T-helper 1 cell treated with Interleukin-12 subunit alpha and Interleukin-12 subunit beta and Interleukin-4 antibody, amounts not matched to agents 30 ng/mL and 1 ng/mL, for 36 hours (primary cell): ENCODE results near the gene GSX2. TPM values are rescaled to one million over a fixed set of nuclear protein-coding genes. Genes with fewer than 3 reads are reported as not detected.

ENCODE experiments used
- intact Hi-C: fragments of 100-400 bp; cut with micrococcal nuclease; formaldehyde crosslinking; loops from one replicate; pipeline ENCODE4 v1.15.1; 2024
- total RNA-seq: library from RNA; stranded (reverse); gene quantifications from 2 replicates; pipeline ENCODE4 v1.2.3, GENCODE V29; 2022

GSX2 gene
- total RNA-seq, 1 donor from 2014 or later, result not detected

DNA sequence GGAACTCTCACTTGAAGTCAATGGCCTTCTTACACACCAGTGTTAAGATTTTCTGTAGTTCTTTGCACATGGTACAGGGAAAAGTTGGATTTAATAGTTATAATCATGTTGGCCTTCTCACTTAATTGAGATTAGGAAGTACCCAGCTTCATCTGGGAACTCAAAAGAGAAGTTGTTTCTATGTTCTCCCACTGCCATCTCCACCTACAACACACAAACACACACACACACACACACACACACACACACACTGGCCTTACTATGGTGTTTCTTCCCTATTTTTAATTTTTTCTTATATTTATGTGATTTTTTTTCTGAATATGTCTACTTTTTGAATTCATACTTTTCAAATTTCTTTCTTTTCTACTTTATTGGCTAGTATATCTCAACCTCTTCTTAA lies 25.6 kb upstream of the GSX2 start:
- intact Hi-C loops, result no loop called here

- intact Hi-C loops, result no loop called here
Measured at GRCh38 chr4:54076673-54077072, 23.3 kb upstream of the GSX2 start.

DNA sequence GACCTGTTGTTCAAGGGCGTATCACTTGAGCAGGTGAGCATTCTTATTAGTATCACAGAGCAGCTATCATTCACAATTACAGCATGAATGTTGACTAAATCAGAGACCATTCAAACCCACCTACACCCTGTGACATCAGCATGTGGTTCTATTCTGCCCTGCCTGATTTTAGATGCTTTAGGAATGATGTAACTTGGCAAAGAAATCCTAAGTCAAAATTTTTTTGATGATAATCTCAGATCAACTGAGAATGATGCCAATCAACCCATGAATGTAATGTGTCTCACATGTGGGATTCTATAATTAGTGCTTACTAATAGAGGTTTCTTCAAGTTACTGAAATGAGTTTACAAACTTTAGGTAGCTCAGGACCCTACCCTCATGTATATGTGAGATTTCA lies 22.2 kb upstream of the GSX2 start:
- intact Hi-C loops, result no loop called here

GRCh38 chr4:54082168-54082567 lies 17.8 kb upstream of the GSX2 start:
- intact Hi-C loops, result no loop called here

DNA sequence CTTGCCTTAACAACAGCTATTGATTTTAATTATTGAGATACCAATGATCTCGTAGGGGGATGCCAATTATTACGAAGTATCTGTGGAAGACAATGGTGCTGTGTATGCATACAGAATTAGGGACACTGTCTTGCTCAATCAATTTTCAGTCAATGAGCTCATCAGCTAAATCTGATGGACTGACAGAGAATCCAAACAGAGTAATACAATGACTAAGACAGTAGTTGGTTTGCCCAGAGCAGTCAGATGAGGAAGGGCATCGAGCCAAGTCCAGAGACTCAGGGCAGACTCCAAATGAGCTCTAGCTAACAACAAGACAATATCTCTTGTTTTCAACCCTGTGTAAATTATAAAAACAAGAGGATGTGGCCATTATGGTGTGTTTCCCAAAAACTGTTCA lies 14.7 kb upstream of the GSX2 start:
- intact Hi-C loops, result no loop called here

DNA sequence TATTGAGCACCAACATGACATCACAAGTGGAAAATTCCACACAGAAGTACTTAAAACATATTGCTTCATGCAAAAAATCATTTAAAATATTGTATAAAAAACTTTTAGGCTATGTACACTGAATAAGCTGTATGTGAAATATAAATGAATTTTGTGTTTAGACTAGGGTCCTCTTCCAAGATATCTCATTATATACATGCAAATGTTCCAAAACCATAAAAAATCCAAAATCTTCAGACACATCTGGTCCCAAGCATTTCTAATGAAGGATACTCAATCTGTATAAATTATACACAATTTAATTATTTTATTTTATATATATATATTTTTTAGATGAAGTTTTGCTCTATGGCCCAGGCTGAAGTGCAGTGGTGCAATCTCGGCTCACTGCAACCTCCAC lies 10.1 kb upstream of the GSX2 start:
- intact Hi-C loops, result loop anchor here (5.0 kb wide), 5 partner anchors 142 to 1228 kb away; partner anchors contain the start of gene RASL11B

DNA sequence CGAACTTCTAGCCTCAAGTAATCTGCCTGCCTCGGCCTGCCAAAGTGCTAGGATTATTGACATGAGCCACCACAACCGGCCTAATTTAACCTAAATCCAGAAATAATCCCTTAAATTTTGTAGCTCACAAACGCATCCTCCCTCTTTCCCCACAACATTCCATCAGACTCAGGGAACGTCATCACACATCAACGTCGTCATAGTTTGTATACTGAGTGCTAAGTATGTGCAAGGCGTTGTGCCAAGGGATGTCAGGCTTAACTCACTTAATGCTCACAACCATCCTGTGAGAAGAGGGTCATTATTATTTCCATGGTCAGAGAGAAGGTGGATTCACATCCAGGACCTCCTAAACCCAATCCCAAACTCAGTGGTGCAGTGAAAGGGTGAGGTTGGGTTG lies 9.6 kb upstream of the GSX2 start:
- intact Hi-C loops, result loop anchor here (5.0 kb wide), 5 partner anchors 142 to 1228 kb away; partner anchors contain the start of gene RASL11B

DNA sequence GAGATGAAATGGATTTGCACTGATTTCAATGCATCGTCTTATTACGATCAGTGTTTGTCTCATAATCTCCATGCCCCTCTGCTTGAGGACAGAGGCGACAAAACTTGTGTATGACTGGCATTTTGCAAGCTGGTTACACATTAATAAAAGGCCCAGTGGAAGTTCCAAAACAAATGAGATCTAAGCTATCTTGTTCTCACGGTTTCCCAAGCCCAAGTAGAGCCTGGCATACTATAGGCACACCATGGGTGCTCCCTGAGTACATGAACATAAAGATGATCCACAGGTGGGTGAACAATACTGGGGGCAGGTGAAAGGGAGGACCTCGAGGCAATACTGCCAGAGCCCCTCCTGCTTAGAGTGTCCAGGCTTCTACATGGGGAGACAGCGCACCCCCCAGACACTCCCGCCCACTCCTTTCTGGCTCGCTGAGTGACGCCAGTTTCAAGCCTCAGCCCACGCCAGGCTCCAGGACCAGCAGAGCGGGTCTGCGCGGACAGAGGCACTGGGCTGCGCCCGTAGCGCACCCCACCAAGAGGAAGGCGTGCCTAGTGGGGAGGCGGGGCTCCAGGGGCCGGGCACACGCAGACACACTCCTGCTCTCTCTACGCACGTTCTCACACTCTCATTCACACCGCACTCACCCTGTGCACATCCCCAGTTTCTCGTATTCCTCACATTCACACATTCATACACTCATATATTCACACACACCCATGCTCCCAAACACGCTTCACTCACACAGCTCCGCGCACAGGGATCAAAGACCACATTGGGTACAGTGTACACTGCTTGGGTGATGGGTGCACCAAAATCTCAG lies 8.9 kb upstream of the GSX2 start:
- intact Hi-C loops, result loop anchor here (1.0 to 5.0 kb wide), 6 partner anchors 27 to 1229 kb away; partner anchors contain the start of genes CHIC2 and RASL11B

DNA sequence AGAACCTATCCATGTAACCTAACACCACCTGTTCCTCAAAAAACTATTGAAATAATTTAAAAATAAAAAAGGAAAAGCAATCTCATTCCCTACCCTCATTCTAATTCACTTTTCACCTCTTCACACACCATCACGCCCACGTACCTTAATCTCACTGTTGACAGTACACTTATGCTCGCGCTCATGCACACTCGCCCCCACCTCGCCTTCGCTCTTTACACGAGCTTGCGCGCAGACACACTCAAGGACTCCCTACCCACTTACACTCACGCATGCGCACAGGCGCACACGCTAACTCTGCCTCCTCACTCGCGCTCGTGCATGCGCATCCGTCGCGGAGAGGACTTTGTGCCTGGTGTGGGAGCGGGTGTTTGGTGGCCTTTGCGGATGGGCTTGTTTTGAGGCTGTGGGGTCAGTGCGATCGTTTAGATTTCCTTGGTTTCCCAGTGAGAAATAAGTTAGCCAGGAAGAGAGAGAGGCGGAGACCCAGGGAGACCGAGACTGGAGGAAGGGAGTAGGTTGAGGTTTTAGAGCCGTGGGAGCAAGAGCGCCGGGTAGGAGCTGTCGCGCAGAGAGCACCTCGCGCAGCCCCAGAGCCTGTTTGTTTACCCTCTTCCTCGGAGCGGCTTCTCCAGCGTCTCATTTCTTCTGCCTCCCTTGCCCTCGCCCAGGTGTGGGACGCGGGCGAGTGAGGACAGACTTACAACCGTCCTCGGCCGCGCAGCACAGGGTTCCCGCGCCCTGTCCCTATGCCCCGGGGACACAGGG lies 8.1 kb upstream of the GSX2 start:
- intact Hi-C loops, result loop anchor here (1.0 to 5.0 kb wide), 7 partner anchors 15 to 1230 kb away; partner anchors contain the start of genes CHIC2 and RASL11B

- intact Hi-C loops, result loop anchor here (1.0 to 5.0 kb wide), 7 partner anchors 9 to 1230 kb away; partner anchors contain the start of gene RASL11B
Measured at GRCh38 chr4:54092405-54093323, 7.3 kb upstream of the GSX2 start.

GRCh38 chr4:54093324-54094240 lies 6.4 kb upstream of the GSX2 start:
- intact Hi-C loops, result loop anchor here (1.0 to 5.0 kb wide), 7 partner anchors 8 to 1231 kb away; partner anchors contain the start of gene RASL11B

GRCh38 chr4:54094451-54094850 lies 5.5 kb upstream of the GSX2 start:
- intact Hi-C loops, result loop anchor here (5.0 kb wide), 5 partner anchors 138 to 1232 kb away; partner anchors contain the start of gene RASL11B

- intact Hi-C loops, result no loop called here
Measured at GRCh38 chr4:54095110-54095825, 4.7 kb upstream of the GSX2 start.

- intact Hi-C loops, result no loop called here
Measured at GRCh38 chr4:54096295-54096962, 3.5 kb upstream of the GSX2 start.

DNA sequence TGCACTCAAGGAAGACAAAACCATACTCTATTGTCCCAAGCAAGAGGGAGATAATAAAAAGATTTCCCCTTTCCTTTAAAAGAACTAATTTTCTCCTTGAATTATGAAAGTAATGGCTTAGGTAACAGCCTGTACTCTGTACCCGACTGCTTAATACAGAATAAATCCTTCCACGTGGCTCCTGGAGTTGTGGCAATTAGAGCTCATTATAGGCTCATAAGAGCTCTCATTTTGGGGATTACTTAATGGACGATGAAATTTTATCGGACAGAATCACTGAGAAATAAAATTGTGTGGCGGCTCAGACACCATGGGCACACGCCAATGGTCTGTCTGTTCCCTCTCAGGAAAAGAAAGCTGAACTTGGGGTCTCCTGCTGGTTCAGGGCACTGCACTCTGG lies 2.8 kb upstream of the GSX2 start:
- intact Hi-C loops, result no loop called here

DNA sequence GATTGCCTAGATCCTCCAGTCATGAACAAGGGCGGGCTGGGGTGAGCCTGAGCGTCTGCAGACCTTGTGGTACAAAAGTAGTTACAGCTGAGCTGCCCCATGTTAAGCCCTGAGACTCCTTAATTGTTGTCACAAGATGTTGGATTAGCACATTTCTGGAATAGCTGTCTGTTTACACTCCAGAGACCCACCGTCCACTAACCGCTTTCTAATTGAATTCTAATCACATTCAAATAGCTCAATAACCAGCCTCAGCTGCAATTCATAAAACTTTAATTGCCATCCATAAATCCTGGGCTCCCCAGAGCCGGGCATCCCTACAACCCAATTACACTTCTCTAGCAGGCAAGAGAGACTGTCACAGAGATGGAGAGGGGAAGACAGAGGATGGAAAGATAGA lies 1.6 kb upstream of the GSX2 start:
- intact Hi-C loops, result no loop called here

DNA sequence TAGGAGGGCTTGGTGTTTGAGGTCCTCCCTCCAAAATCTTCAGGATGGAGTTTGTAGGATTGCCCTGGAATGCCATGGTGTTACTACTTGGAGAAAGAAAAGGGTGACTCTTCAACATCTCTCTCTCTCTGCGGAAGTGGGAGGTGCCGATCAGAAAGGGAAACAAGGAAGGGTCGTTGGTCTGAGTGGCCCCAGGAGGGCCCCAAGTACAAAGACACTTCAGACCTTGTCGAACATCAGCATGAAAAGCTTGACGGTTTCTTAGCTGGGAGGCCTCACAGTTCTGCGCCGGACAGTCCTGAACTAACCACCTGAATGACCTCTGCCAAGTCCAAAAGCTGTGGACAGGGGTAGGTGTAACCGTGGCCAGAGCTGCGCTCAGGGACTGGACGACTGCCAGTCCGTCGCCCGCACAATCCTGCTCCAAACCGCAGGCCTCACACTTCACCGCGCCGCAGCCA lies 646 bp upstream of the GSX2 start:
- intact Hi-C loops, result no loop called here

DNA sequence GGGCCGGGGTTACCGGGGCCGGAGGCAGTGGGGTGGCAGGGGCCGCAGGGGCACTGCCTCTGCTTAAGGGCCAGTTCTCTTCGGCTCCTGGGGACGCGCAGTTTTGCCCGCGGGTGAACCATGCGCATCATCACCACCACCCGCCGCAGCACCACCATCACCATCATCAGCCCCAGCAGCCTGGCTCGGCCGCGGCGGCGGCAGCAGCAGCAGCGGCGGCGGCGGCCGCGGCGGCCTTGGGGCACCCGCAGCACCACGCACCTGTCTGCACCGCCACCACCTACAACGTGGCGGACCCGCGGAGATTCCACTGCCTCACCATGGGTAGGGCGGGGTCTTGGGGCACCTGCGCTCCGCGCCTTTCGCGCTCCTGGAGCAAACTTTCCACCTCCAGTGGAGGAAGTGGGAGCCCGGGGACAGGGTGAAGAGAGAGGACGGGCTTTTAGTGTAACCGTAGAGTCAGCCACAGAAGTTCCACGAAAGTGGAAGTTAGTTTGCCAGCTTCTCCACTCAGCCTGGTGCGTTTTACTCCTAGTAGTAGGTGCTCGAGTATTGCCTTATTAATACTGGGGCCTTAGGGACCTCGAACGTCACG lies 729 bp downstream of the GSX2 start:
- intact Hi-C loops, result loop anchor here (1.0 kb wide), 1 partner anchor 7 kb away; no protein-coding TSS in a partner anchor
